T1000 (cell line): Measurements from ENCODE around the gene FBXW8.

Source experiments
- DNase-seq: peaks from one replicate; lab custom pipeline; 2025; ENCODE audit warnings: mixed read lengths; lab: John Stamatoyannopoulos, UW

The FBXW8 gene

GRCh38 chr12:117080661-117081144 is 170.0 kb downstream of the FBXW8 start:
- no peak for DNase-seq
